Measurements from ENCODE around the gene ATAD3A.

ATAD3A gene

DNA sequence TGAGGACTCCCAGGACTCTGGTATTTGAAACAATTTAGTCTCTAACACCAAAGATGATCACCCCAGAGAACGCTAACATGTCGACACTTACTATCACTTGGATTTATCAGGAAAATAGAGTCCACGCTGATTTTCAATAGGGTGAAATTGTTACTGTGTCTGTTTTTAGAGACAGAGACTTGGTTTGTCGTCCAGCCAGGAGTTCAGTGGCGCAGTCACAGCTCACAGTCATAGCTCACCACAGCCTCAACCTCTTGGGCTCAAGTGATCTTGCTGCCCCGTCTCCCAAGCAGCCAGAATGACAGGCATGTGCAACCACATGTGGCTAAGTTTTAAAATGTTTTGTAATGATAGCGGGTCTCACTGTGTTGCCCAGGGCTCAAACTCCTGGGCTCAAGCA, 57.4 kb downstream of the ATAD3A start:
- peaks cover 29% of the 10 kb centered on the region for H4K20me1 ChIP-seq (ENCODE audit: low read depth, low read length)
- H3F3A ChIP-seq (ENCODE audit: insufficient read depth), result no peaks in the 10 kb centered on the region
- no peaks in the 10 kb centered on the region for H3K27me3 ChIP-seq (ENCODE audit: low read length)
- H3K27ac ChIP-seq (ENCODE audit: low read depth, low read length), result no peak overlapping the region
- no peak overlapping the region for H3K4me3 ChIP-seq (ENCODE audit: insufficient read depth, low read length, poor library complexity, severe bottlenecking)
- no peaks in the 10 kb centered on the region for H3K9me2 ChIP-seq (replicated peaks; ENCODE audit: insufficient read depth, low read length)
- H3K4me2 ChIP-seq (ENCODE audit: low read depth, low read length, poor library complexity, severe bottlenecking), result no peak overlapping the region
- no peaks in the 10 kb centered on the region; the same call in 1 of the 2 replicates for H3K36me3 ChIP-seq (ENCODE audit: low read length)
- H3K79me2 ChIP-seq (ENCODE audit: insufficient read depth, low read length), result peaks cover 98% of the 10 kb centered on the region
- no peaks in the 10 kb centered on the region for H3K9me3 ChIP-seq (ENCODE audit: insufficient read depth, low read length)
- H3K9ac ChIP-seq (ENCODE audit: low read length), result no peak overlapping the region
- no peak overlapping the region for H2AFZ ChIP-seq (ENCODE audit: low read depth, low read length, severe bottlenecking)
- TF ChIP-seq EZH2phosphoT487 (conservative IDR thresholded peaks at IDR 0.05; ENCODE audit: low read length), result no peak
- TF ChIP-seq CTCF (IDR thresholded peaks at IDR 0.05; ENCODE audit: insufficient read depth, low read length, poor library complexity, severe bottlenecking), result no peak

GRCh38 chr1:1573843-1574720, 62.1 kb downstream of the ATAD3A start:
- H3K4me3 ChIP-seq (ENCODE audit: insufficient read depth, low read length, poor library complexity, severe bottlenecking), result peak overlapping the region; percentile 95
- no peaks in the 10 kb centered on the region for H3K9me3 ChIP-seq (ENCODE audit: insufficient read depth, low read length)
- peak overlapping the region; percentile 100 for H3K9ac ChIP-seq (ENCODE audit: low read length)
- H4K20me1 ChIP-seq (ENCODE audit: low read depth, low read length), result peaks cover 16% of the 10 kb centered on the region
- no peaks in the 10 kb centered on the region for H3F3A ChIP-seq (ENCODE audit: insufficient read depth)
- peak overlapping the region; percentile 93 for H3K4me2 ChIP-seq (ENCODE audit: low read depth, low read length, poor library complexity, severe bottlenecking)
- H2AFZ ChIP-seq (ENCODE audit: low read depth, low read length, severe bottlenecking), result peak overlapping the region; percentile 68
- no peaks in the 10 kb centered on the region for H3K9me2 ChIP-seq (replicated peaks; ENCODE audit: insufficient read depth, low read length)
- no peaks in the 10 kb centered on the region for H3K36me3 ChIP-seq (ENCODE audit: low read length)
- peaks cover 52% of the 10 kb centered on the region for H3K79me2 ChIP-seq (ENCODE audit: insufficient read depth, low read length)
- H3K27me3 ChIP-seq (ENCODE audit: low read length), result no peaks in the 10 kb centered on the region
- peak overlapping the region; percentile 61 for H3K27ac ChIP-seq (ENCODE audit: low read depth, low read length)
- no peak for TF ChIP-seq EZH2phosphoT487 (conservative IDR thresholded peaks at IDR 0.05; ENCODE audit: low read length)
- no peak for TF ChIP-seq CTCF (IDR thresholded peaks at IDR 0.05; ENCODE audit: insufficient read depth, low read length, poor library complexity, severe bottlenecking)

DNA sequence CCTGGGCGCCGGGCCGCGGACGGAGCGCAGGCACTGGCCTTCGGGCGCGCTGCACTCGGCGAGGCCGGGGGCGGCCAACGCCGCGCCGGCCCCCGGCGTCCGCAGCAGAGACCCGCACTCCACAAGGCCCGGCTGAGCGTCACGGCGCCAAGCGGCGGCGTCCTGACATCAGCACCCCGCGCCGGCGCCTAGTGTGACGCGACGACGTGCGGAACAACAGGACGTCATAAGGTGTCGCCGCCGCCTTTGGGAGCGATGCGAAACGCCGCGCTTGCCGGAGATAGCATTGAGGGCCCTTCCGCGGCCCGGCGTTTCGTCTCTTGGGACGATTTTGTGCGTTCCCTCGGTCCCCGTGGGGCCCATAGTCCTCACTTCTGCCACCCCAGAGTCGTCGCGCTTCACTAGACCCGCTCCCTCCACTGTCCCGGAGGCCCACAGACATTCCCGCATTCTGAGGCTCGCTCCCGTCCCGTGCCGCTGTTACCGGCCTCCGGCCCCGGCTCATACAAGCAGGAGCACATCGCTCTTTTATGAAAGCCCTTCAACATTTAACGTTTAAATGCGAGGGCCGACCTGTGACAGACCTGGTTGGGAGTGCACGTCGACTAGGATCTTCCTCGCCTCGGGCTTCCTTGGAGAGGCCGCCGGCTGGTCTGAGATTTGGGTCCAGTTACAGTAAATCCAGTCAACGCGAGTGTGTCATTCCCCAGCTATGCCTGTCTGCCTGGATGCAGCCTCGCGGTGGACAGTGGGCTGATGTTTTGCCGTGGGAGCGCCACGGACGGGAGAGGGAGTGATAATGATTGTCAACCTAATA, 63.0 kb downstream of the ATAD3A start, which contains the start of gene SSU72:
TSS of gene SSU72 (minus strand) at position 143 of the 817 bp plus-strand sequence. CDS start 306 bp downstream, outside the sequence.
- Histone ChIP-seq H3K4me2 (ENCODE audit: low read depth, low read length, poor library complexity, severe bottlenecking) (peak within 1 kb of the TSS; percentile 93), H3K79me2 (ENCODE audit: insufficient read depth, low read length) (peaks cover 44% of the 10 kb centered on the region), H2AFZ (ENCODE audit: low read depth, low read length, severe bottlenecking) (peak within 1 kb of the TSS; percentile 90), H3K9me3 (ENCODE audit: insufficient read depth, low read length) (no peaks in the 10 kb centered on the region), H4K20me1 (ENCODE audit: low read depth, low read length) (peaks cover 10% of the 10 kb centered on the region), H3K4me3 (ENCODE audit: insufficient read depth, low read length, poor library complexity, severe bottlenecking) (peak within 1 kb of the TSS; percentile 95), H3K9me2 (replicated peaks; ENCODE audit: insufficient read depth, low read length) (no peaks in the 10 kb centered on the region), H3K27me3 (ENCODE audit: low read length) (no peaks in the 10 kb centered on the region), H3K27ac (ENCODE audit: low read depth, low read length) (peak within 1 kb of the TSS; percentile 61), H3K9ac (ENCODE audit: low read length) (peak within 1 kb of the TSS; percentile 100), H3K36me3 (ENCODE audit: low read length) (no peaks in the 10 kb centered on the region), H3F3A (ENCODE audit: insufficient read depth) (no peaks in the 10 kb centered on the region)
- TF ChIP-seq EZH2phosphoT487 (conservative IDR thresholded peaks at IDR 0.05; ENCODE audit: low read length), result no peak
- TF ChIP-seq CTCF (IDR thresholded peaks at IDR 0.05; ENCODE audit: insufficient read depth, low read length, poor library complexity, severe bottlenecking), result no peak

All from SU-DHL-6 (cell line).